CD4-positive, alpha-beta T cell treated with Interleukin-10 for 1 hour (primary cell): ENCODE measurements around the gene TDRKH.
"Not testable (repeated sequence)": the region's sequence is repeated elsewhere in the genome, so short reads cannot be mapped to it uniquely, and the experiment has no call there.

Source experiments
- DNase-seq: peaks from one replicate; pipeline ENCODE4 v3.0.0-alpha.2; 2020

TDRKH gene

GRCh38 chr1:151760597-151761385 is 29.5 kb downstream of the TDRKH start:
- no peak for DNase-seq

GRCh38 chr1:151759241-151759640 is 31.1 kb downstream of the TDRKH start:
- DNase-seq, result no peak

- DNase-seq, result no peak
Observed at GRCh38 chr1:151756291-151756690, 34.0 kb downstream of the TDRKH start.

GRCh38 chr1:151741516-151741915 is 48.8 kb downstream of the TDRKH start:
- no peak for DNase-seq

- DNase-seq, result no peak
Observed at GRCh38 chr1:151739590-151740355, 50.5 kb downstream of the TDRKH start.

- no peak for DNase-seq
Observed at GRCh38 chr1:151737479-151737878, 52.8 kb downstream of the TDRKH start.

GRCh38 chr1:151737026-151737425 is 53.3 kb downstream of the TDRKH start:
- DNase-seq, result no peak

GRCh38 chr1:151733995-151734394 is 56.3 kb downstream of the TDRKH start:
- not testable (repeated sequence) for DNase-seq

- no peak for DNase-seq
Observed at GRCh38 chr1:151733126-151733525, 57.2 kb downstream of the TDRKH start.

- no peak for DNase-seq
Observed at GRCh38 chr1:151729966-151730291, 60.4 kb downstream of the TDRKH start.

GRCh38 chr1:151729157-151729965 is 60.9 kb downstream of the TDRKH start:
- DNase-seq, result no peak

- no peak for DNase-seq
Observed at GRCh38 chr1:151728151-151729054, 61.9 kb downstream of the TDRKH start.

GRCh38 chr1:151723726-151724370 is 66.5 kb downstream of the TDRKH start:
- DNase-seq, result no peak
